K562 (cell line): Measurements from ENCODE around the gene MCC. TPM values are rescaled to one million over a fixed set of nuclear protein-coding genes. Genes with fewer than 3 reads are reported as not detected.

ENCODE experiments used
- ATAC-seq: fragments of 200-7000 bp; cut with Tn5 transposase; 3 replicates; pipeline ENCODE4 v1.9.1; 2020; ENCODE audit warnings: moderate library complexity
- BruUV-seq: library from RNA; stranded (reverse); fragments of 400-500 nt; replicated peaks from 2 replicates; lab custom pipeline; 2021; lab: Mats Ljungman, UMichigan
- CTCF ChIA-PET: fragments of 300-600 bp; formaldehyde crosslinking; extraction: SDS; loops from one replicate; lab custom pipeline; 2021; ENCODE audit warnings: low intra/inter-chr PET ratio; lab: Yijun Ruan, JAX
- POLR2A ChIA-PET: fragments of 300-600, 350-650 bp; sonication (Branson Sonifier 250); formaldehyde crosslinking; extraction: SDS; loops from one replicate; lab custom pipeline; 2021; ENCODE audit warnings: antibody characterized with exemption, inconsistent platforms; lab: Yijun Ruan, JAX
- DNase-seq, 4 experiments: peaks; one replicate each; pipeline versions ENCODE4 v3.0.0 to v3.0.0-alpha.2; 2011 to 2018; ENCODE audit warnings: low spot score in 3 of 4, mixed read lengths in 3 of 4; ENCODE audit errors: extremely low read depth in 1 of 4
- FAIRE-seq: peaks from 2 replicates; lab custom pipeline; 2011; peaks lifted over from hg19 to GRCh38; lab: Jason Lieb, UNC
- H2AFZ ChIP-seq: 2 replicates; pipeline ENCODE4 v1.6.0; 2011; ENCODE audit warnings: low read depth, low read length, control low read depth, inconsistent platforms
- H3K27ac ChIP-seq: fragments of 200-600 bp; 3 replicates; pipeline ENCODE4 v1.8.0; 2011; ENCODE audit warnings: low read depth, mild to moderate bottlenecking, control low read depth, inconsistent platforms, low read length, moderate library complexity, mixed read lengths; ENCODE audit errors: extremely low read depth
- H3K27me3 ChIP-seq, 2 experiments: fragments of 300-600 bp in 1 of 2; 2 replicates in 1 of 2; 3 replicates in 1 of 2; pipeline versions ENCODE4 v1.6.0 to v1.8.0; 2011; ENCODE audit warnings: inconsistent platforms in 2 of 2, low read length in 2 of 2, mild to moderate bottlenecking in 1 of 2, mixed read lengths in 1 of 2, moderate library complexity in 1 of 2; ENCODE audit not compliant: control insufficient read depth in 2 of 2, insufficient read depth in 2 of 2
- H3K36me3 ChIP-seq: fragments of 300-600 bp; 3 replicates; pipeline ENCODE4 v1.8.0; 2011; ENCODE audit warnings: mild to moderate bottlenecking, low read length, inconsistent platforms; ENCODE audit not compliant: control insufficient read depth, insufficient read depth
- H3K4me1 ChIP-seq, 2 experiments: fragments of 200-600 bp in 1 of 2; replicated peaks in 1 of 2; 2 replicates in 1 of 2; 3 replicates in 1 of 2; pipeline versions ENCODE4 v1.5.1 to v1.8.0; 2011; ENCODE audit warnings: inconsistent platforms in 2 of 2, low read length in 2 of 2, mild to moderate bottlenecking in 1 of 2, mixed read lengths in 1 of 2, moderate library complexity in 1 of 2; ENCODE audit not compliant: control insufficient read depth in 2 of 2, insufficient read depth in 2 of 2
- H3K4me2 ChIP-seq: 2 replicates; pipeline ENCODE4 v1.6.1; 2011; ENCODE audit warnings: low read length, control low read depth, inconsistent platforms, mixed read lengths; ENCODE audit not compliant: insufficient read depth
- H3K4me3 ChIP-seq: fragments of 200-600 bp; sonication (generic), shearing (Covaris generic); 2 replicates; pipeline ENCODE4 v1.5.1; 2016; ENCODE audit warnings: control low read depth, inconsistent platforms
- H3K79me2 ChIP-seq: fragments of 200-600 bp; 3 replicates; pipeline ENCODE4 v1.8.0; 2011; ENCODE audit warnings: low read length, inconsistent platforms; ENCODE audit not compliant: control insufficient read depth, insufficient read depth
- H3K9ac ChIP-seq, 2 experiments: 2 replicates each; pipeline versions ENCODE4 v1.6.0 to v1.6.1; 2011; ENCODE audit warnings: low read depth in 2 of 2, low read length in 2 of 2, control low read depth in 1 of 2, inconsistent platforms in 1 of 2, mild to moderate bottlenecking in 1 of 2, mixed read lengths in 1 of 2; ENCODE audit not compliant: insufficient read depth in 1 of 2
- H3K9me1 ChIP-seq: one replicate; pipeline ENCODE4 v1.6.0; 2011; ENCODE audit warnings: inconsistent platforms, mild to moderate bottlenecking, low read length, moderate library complexity; ENCODE audit not compliant: control insufficient read depth, insufficient read depth
- H3K9me3 ChIP-seq: replicated peaks from 2 replicates; pipeline ENCODE4 v1.5.1; 2011; ENCODE audit warnings: low read depth, low read length, inconsistent platforms; ENCODE audit not compliant: control insufficient read depth, insufficient read depth
- H4K20me1 ChIP-seq: replicated peaks from 2 replicates; pipeline ENCODE4 v1.6.1; 2011; ENCODE audit warnings: low read length, inconsistent platforms, mixed read lengths; ENCODE audit not compliant: control insufficient read depth, insufficient read depth
- CREBBP ChIP-seq: IDR thresholded peaks from one replicate; pipeline ENCODE4 v1.6.1; 2012; ENCODE audit warnings: low read depth, mild to moderate bottlenecking, control low read depth, inconsistent platforms, low read length
- NR2F6 ChIP-seq: fragments of 450-650 bp; formaldehyde crosslinking; IDR thresholded peaks from 2 replicates; pipeline ENCODE4 v1.4.0; 2020; ENCODE audit warnings: mild to moderate bottlenecking
- XRCC5 ChIP-seq: fragments of 200-400 bp; formaldehyde crosslinking; IDR thresholded peaks from 2 replicates; pipeline ENCODE4 v1.6.1; 2017; ENCODE audit warnings: low read depth, mild to moderate bottlenecking, low read length
- ZNF592 ChIP-seq: fragments of 450-650 bp; IDR thresholded peaks from 2 replicates; pipeline ENCODE4 v1.6.1; 2017; ENCODE audit warnings: antibody characterized with exemption, mild to moderate bottlenecking
- WGBS: fragments of 100-300 bp; shearing (Covaris generic); methylation state at CpG from one replicate; pipeline ENCODE4 v1.1.6; 2016; ENCODE audit warnings: low coverage, mixed read lengths; ENCODE audit not compliant: insufficient coverage; ENCODE audit errors: missing lambda C conversion rate; 5-methylcytosine and 5-hydroxymethylcytosine counted together
- in situ Hi-C: fragments of 300-500 bp; cut with MboI; formaldehyde crosslinking; loops from 4 replicates; pipeline ENCODE4 v1.15.0; 2018; ENCODE audit warnings: inconsistent platforms, mixed read lengths
- intact Hi-C: fragments of 100-400 bp; cut with micrococcal nuclease; formaldehyde crosslinking; loops from 2 replicates; pipeline ENCODE4 v1.14.2; 2022
- polyA plus RNA-seq, 8 experiments: library from polyadenylated mRNA; depleted of rRNA in 4 of 8; stranded (reverse) in 5 of 8; unstranded in 3 of 8; fragments of >200 nt; fragmentation: Nextera tagmentation in 2 of 8; fragmentation: Illumina TruSeq in 1 of 8; extraction: Ambion mirVana in 2 of 8; extraction: Trizol in 1 of 8; gene quantifications; 2 replicates each; pipeline versions ENCODE4 v1.2.1 to v1.2.3, GENCODE V29; 2011 to 2014; ENCODE audit warnings: inconsistent platforms in 1 of 8, missing spikeins in 1 of 8
- total RNA-seq, 7 experiments: library from RNA; depleted of rRNA in 6 of 7; stranded (reverse); fragments of >200 nt in 6 of 7; fragmentation: Illumina TruSeq in 2 of 7; extraction: Trizol in 2 of 7; gene quantifications; 2 replicates each; pipeline versions ENCODE4 v1.2.1 to v1.2.3, GENCODE V29; 2011 to 2021; ENCODE audit warnings: low replicate concordance in 1 of 7

Gene MCC
- total and polyA plus RNA-seq, 9 of the 15 experiments (the other 6 are each of a cell fraction or from before 2014, with no cell fraction given) = 0.04 to 0.24 (median 0.06) TPM; not detected in 1

DNA sequence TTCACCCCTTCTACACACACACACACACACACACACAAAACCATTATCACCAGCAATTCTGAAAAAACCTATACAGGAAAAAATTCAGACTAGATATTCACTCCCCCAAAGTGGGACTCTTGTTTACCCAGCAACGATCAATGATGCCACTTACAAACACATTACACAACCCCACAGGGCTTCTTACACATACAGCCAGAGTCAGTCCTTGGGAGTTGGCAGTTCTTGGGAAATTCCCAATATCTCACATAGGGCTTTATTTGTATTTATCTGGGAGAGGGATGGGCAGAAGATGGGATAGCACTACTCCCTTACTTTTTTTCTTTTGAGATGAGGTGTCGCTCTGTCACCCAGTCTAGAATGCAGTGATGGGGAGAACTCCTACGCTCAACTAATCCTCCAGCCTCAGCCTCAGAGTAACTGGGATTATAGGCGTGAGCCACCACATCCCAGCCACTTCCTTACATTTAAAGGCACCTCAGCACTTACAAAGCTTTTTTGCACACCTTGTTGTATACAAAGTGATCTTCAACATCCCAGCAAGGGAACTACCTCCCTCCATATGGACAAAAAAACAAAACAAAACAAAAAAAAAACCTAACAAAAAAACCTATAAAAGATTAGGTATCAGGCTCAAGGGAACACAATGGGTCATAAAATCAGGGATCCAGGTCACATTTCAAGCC is 221.9 kb downstream of the MCC start:
- TF ChIP-seq ZNF592 = no peak
- TF ChIP-seq NR2F6 (CRISPR knock-in tag) = no peak
- TF ChIP-seq XRCC5 = no peak
- no peak for TF ChIP-seq CREBBP
- H4K20me1 ChIP-seq = no peaks in the 10 kb centered on the region
- no peak overlapping the region for H3K27ac ChIP-seq
- no peaks in the 10 kb centered on the region for H3K4me1 ChIP-seq
- no peak for DNase-seq
- WGBS = 0% methylated on average over 4 of the region's 4 CpGs
- intact Hi-C loops (no loop called here), in situ Hi-C loops (no loop called here)
- H3K79me2 ChIP-seq = no peaks in the 10 kb centered on the region
- H3K9me1 ChIP-seq = no peaks in the 10 kb centered on the region
- POLR2A ChIA-PET = no interaction called here
- no peaks in the 10 kb centered on the region for H3K27me3 ChIP-seq
- H3K9ac ChIP-seq = no peak overlapping the region
- no peaks in the 10 kb centered on the region for H3K36me3 ChIP-seq
- no peak overlapping the region for H2AFZ ChIP-seq
- H3K4me3 ChIP-seq = no peak overlapping the region
- no peak for FAIRE-seq
- ATAC-seq = no peak
- CTCF ChIA-PET = no interaction called here
- BruUV-seq = no TSS peak
- no peaks in the 10 kb centered on the region for H3K9me3 ChIP-seq
- H3K4me2 ChIP-seq = no peak overlapping the region
